Measurements from ENCODE around the gene NALCN.

NALCN gene

DNA sequence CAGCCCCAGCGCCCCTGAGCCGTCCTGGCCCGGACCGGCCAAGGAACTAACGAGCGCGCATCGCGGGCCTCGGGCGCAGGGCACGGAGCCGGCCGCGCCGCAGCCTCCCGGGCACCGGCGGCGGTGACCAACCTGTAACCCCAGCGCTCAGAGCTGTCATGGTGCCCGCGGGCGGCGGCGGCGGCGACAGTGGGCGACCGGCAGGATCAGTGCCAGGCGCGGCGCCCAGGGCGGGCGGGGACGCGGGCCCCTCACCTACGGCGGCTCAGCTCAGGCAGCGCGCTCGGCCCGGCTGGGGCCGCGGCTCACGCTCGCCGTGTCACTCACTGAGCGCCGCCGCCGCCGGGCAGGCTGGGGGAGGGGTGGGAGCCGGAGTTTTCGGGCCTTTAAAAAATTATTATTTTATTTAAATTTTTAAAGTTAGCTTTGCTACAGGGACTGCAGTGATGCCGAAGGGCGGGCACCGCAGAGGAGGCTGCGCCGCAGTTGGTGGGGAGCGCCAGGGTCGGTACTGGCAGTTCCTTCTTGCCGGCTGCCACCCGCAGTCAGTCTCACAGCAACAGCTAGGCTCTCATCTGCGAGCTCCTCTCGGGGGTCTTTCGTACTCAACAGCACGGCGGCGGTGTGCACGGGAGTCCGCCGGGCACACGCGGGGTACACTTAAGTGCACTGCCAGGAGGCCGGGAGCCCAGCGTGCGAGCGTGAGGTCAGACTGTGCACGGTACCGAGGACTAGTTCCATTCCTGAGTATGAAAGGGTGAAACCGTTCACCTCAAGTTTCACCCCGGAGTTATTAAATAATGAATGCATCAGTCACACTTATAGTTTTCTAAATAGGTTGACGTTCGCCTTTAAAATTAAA is at the start of gene NALCN:
NALCN (minus strand) TSS at position 328 of the 862 bp plus-strand sequence. CDS start 17,382 bp downstream, outside the sequence.
- DNase-seq, result no peak

DNA sequence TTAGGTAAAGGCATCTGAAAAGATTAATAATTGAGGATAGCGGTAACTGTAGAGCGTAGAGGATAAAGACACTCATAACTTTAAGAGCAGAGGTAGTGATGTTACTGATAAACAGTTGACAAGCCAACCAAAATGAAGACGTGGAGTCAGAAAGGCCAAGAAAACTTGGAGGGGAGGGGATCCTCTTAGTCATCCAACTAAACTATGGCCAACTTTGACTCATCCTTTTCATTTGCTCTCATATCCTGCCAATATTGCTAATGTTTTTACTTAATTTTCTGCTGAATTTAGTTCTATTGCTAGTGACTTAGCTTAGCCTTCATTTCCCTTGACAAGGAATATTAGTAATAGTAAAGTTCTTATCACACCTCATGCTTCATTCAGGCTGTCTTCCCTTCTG is 49.6 kb upstream of the NALCN start:
- DNase-seq, result no peak

DNA sequence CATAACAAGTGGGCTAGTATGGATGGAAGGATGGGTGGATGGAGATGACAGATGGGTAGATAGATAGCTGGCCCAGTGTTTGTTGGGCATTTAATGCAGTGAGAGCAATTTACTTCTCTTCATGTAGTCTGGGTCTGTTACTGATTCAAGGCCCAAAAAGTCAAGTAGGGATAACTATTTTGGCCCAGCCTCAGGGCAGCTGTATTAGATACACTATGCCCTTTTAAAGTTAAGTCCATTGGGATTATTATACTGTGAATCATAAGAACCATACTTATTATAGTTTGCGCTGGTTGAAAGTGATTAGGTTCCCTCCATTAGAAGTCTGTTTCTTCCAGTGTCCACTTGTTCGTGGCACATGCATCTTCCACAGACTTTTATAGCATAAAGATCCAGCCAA is 40.9 kb upstream of the NALCN start:
- no peak for DNase-seq

DNA sequence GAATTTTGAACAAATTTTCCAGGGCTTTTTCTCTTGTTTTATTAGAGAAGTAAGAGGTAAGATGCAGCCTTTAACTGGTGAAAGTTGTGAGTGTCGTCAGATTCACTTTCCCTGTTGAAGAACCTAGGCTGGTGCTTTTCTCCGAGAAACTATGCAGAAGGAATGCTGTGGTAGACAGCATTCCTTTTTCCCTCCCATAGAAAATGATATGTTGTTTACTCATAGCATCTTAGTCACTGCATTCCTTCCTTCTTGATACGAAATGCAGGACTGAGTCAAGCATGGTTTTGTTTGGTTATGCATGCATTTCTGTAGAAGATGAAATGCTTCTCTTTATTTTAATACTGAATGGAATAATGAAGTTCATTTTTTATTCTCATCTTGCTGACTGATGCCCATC is 39.6 kb upstream of the NALCN start:
- no peak for DNase-seq

DNA sequence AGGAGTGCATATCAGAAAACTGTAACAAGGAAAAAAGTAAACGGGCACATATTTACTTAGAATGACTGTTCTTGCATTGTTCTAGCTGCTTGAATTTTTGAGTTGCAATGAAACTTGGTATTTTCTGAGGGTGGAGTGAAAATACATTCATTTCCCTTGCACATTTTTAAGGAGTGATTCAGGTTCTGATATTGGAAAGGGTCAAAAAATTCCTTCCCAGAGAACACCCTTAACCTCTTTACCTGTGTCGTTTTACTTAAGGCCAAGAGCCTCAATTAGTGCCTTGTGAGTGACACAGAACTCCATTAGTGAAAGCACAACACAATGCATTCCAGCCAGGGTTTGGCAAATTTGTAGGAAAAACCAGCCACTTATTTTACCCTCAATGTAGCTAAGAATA is 38.5 kb upstream of the NALCN start:
- no peak for DNase-seq

DNA sequence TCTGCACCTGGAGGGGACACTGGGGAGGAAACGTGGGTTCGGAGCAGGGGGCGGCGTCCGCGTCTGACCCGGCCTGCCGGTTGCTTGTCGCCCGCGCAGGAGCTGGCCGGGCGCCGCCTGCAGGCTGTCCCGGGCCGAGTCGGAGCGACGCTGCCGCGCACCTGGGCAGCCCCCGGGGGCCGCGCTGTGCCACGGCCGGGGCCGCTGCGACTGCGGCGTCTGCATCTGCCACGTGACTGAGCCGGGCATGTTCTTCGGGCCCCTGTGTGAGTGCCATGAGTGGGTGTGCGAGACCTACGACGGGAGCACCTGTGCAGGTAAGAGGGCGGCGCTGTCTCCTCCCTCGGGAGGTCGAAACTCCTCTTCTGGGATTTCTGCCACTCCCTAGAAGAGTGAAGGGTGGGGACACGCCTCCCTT is 37.5 kb upstream of the NALCN start:
- DNase-seq, result no peak

DNA sequence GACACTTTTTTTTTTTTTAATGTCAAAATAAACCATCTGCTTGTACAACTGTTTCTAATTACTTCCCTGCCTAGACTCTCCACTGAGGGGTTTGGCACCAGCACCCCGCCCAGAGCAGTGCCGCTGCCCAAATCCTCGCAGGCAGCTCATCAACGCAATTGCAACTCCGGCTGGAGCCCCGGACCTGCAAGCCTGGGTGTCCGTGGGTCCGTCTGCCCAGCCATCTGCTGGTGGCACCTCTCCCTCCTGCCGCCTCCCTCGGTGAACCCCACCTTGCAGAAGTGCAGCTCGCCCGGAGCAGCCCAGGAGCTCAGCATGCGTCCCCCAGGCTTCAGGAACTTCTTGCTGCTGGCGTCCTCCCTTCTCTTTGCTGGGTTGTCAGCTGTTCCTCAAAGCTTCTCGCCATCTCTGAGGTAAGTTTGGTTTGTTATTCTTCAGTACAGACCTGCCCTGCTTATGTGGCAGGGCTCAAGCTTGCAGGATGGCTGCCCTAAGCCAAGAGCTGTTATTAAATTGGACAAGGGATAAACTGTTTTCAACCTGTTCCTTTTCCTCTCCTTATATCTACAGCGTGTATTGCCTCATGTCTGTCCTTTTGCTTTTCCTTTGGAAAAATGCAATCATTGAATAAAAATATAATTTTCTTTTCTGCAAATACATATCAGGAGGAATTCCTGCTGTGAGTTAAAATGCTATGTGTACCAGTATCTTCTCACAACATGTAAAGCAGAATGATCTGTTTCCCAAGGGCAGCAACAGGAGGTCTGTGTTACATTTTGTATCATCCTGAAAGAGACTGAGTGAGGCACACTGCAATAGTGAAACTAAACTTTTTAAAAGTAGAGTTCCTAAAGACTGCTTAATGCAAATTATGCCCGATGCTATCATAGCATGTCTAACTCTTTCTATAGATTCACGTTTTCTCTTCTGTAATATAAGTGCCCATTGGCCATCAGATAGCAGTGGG is 36.5 kb upstream of the NALCN start, which contains the start of gene ITGBL1:
ITGBL1 (plus strand) TSS at position 157 of the 967 bp plus-strand sequence; CDS start at position 316, 159 bp downstream.
- DNase-seq, result no peak

DNA sequence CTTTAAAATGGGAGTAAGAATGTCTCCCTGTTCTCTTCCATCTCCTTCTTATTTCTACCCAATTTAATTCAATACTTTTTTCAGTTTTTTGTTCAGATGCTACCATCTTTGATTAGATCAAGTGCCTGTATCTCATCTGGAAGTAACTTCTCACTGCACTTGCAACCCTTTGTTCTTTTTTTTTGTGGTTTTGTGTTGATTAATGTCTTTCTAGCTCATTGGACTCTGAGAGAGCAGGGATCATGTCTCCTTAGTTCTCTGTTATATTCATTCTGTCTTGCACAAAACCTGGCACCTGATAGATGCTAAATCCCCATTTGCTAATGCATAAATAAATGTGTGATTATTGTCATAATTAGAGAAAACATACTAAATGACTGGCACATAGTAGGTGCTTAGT is 35.3 kb upstream of the NALCN start:
- DNase-seq, result no peak

DNA sequence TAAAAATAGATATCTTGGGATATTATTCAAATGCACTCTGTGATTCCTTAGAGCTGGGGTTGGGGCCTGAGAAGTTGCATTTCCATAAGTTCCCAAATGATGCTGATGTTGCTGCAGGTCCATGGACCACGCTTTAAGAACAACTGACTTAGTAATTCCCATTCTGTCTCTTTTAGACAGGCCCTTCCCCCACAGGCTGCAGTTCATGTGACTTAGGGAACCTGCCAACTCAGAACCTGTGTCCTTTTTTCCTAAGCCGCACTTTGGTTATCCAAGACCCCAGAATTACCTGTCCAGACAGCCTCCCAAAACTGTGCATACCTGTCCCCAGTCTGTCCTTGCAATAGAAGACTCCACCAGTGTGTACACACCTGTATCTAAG is 34.4 kb upstream of the NALCN start:
- DNase-seq, result no peak

DNA sequence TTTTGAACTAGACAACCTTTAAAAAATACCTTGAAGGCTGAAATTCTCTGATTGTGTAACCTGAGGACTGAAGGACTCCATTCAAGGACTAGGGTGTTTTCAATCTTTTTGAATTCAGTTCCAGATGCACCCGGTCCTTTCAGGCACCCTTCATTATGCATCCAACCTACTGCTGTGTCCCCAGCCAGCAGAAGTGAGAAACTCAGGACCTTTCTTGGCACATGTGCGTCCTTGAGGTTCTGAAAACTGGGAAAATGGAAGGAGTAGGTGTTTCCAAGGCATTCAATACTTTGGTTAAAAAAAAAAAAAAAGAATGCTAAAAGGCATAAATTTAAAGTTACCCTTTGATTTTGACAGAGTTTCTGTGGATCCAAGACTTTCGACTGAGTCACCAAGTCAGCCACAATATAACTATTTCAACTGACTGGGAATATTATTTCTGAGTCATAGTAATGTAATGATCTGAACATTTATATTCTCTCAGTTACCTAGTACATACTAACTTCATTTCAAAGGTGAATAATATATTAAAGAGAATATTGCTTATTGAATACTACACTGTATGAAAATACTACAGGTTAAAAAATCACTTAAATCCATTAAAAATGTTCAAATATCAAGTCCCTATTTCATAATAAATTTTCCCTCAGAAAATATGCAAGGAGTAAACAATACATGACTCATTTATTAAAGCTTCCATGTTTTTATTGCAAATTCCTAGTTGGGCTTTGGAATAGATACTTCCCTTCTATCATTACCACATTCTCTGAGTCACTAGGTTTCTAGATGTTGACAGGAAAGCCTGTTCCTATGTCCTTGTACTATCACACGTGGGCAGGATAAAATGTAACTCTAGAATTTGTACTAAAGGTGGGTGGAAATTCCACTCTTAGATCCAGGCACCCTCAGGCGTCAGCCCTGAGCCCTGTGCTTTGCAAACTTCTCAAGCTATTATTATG is 33.8 kb upstream of the NALCN start:
- DNase-seq, result no peak

DNA sequence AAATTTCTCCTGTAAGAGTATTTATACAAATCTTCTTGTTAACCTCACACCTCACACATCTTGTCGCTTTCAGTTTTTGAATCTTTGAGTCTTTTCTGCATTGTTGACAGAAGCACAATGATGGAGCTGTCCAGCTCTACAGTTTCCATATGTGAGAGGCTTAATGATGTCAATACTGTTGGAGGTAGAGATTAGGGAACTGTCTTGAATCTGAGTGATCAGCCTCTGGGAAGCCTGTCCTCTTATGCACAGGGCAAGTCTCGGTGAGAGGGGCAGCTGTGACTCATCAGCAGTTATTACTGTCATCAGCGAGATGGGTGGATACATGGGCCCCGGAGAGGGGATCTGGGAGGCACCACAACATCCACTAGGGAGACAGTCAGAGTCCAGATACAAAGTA is 31.5 kb upstream of the NALCN start:
- no peak for DNase-seq

DNA sequence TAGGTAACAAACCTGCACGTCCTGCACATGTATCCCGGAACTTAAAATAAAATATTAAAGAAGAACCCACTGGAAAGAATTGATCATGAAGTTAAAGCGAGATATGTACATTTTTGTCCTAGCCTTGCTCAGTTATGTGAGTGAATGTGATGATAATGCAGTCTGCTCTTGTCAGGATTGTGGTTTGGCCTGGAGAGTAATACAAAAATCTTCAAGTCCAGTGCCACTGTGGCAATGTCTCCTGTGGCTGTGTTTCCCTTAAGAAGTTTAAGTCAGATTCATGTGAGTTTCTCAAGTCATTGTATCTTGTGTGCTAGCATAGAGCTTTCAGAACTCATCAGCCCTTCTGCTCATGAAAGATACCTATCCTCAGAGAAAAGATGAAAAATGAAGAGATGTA is 18.2 kb upstream of the NALCN start:
- DNase-seq, result no peak

DNA sequence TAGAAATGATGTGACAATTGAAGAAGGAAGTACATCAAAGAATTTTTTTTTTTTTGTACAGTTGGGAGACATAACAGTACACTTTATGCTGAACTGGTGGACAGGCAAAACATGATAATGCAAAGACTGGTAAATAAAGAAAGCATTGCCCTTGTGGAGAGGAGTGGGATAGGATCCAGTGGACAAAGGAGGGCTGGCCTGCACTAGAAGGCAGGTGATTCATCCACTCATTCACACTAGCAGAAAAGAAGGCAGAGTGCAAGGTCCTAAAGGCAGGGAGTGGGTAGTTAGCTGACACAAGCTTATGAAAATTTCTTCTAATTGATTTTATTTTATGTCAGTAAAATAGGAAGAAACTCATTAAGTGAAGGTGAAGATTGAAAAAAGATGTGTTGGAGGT is 17.6 kb upstream of the NALCN start:
- no peak for DNase-seq

DNA sequence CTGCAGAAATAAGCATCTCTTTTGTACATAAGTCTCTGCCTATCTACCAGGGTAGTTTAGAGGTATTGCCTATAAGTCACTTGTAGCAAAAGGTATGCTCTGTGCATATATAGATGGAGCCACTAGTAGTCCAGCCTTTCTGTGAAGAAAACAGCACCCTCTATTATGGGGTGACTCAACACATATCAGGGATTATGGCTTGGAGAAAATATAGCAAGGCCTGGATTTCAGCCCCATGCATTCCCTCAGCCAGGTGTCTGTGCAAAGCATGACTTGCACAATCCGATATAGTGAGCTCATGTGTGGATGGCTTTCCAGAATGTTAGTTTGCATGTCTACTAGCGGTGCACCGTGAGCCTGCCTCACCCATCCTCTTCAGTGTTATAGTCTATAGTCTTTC is 13.4 kb upstream of the NALCN start:
- no peak for DNase-seq

DNA sequence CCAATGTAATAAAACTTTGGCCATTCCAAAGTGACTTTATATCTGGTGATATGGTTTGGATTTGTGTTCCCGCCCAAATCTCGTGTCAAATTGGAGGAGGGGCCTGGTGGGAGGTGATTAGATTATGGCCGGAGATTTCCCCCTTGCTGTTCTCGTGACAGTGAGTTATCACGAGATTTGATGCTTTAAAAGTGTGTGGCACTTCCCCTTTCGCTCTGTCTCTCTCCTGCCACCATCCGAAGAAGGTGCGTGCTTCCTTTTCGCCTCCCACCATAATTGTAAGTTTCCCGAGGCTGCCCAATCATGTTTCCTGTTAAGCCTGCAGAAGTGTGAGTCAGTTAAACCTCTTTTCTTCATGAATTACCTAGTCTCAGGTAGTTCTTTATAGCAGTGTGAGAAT is 9.3 kb upstream of the NALCN start:
- no peak for DNase-seq

DNA sequence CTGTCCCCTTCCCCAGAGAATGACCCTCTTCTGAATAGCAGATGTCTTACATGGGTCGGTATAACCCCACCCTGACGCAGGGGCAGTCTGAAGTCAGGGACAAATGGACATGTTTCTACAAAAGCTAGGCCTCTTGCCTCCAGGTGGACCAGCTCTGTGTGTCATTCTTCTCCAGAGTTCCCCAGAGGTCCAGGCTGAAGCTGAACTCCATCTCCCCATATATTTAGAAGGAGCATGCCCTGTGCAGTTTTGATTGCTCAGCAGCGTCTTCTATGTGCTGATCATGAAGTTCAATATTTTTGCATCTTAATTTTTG is 8.8 kb upstream of the NALCN start:
- DNase-seq, result no peak

DNA sequence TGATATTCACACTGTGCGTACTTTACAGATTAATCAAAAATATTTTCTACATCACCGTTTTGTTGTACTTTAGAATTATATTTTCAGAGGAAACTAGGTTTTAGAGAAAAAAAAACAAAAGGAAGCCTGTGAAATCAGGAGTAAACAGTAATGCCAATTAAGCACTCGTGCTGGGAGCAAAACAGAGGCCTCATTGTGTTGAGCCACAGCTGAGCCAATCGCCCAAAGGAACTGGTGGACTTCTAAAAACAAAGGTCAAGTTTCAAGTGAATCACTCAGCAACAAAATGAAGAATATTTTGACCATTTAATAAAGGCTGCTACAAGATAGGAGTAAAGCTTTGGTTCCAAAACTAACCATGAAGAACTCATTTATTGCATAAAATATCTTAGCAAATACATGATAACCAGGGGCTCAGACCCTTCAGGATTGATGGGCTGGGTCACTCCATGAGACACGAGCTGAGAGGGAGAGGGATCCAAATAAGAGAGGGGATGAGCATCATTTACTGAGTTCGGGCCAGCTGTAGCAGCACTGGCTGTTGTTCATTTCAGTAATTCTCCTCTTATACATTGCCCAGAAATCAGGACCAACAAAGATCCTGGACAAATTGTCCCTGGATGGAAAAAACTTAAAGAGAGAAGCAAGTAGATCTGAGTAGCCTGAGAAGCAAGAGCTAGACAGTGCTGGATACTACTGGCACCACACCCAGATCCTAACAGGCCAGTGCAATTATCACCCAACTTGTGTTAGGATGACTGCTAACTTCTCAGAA is 8.3 kb upstream of the NALCN start:
- DNase-seq, result no peak

DNA sequence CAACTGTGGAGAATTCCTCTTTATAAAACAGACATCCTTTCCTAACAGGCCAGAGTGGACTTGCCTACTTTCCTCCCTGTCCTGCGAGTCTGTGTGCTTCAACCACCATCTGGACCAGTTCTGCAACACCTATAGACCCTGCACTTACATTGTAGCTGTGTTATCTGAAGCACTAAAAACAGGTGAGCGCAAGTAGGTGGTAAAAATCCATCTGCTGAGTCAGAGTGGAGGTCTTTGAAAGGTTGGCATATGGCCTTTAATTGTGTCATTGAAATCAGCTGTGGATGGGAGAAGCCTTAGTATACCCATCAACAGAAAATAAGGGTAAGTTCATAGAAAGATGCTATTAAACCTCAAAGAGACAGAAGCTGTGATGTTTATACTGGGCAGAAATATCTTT is 7.6 kb upstream of the NALCN start:
- no peak for DNase-seq

DNA sequence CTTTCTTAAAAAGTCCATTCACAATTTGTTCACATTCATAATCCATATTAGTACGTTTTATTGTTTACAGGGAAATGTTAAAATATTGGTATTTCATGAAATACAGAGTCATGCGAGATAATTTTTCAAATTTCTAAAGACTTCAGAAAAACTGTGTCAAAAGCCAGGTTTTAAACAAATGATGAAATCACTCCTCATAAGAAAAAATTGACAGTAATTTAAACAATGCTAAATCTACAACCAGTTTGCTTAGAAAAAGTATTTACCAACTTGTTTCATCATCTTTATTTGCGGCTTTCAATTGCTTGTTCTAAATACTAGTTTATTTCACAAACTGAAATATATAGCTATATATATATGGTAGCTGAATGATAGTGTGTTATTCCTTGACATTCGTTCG is 1.2 kb upstream of the NALCN start:
- no peak for DNase-seq

DNA sequence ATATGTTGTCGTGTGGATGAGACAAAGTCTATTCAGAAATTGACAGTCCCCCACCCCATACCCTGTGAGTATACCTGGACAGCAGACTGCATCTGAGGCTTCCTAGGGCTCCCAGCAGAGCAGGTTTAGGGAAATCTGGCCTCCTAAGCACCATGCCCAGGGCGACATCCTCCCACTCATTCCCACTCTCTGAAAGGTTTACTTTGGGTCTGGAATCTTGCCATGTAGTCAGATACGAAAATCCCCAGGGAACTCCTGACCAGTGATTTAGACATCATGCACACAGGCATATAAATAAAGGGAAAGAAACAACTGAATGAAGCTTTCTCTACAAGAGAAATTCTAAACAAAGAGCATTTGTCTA is 717 bp upstream of the NALCN start:
- DNase-seq, result no peak

DNA sequence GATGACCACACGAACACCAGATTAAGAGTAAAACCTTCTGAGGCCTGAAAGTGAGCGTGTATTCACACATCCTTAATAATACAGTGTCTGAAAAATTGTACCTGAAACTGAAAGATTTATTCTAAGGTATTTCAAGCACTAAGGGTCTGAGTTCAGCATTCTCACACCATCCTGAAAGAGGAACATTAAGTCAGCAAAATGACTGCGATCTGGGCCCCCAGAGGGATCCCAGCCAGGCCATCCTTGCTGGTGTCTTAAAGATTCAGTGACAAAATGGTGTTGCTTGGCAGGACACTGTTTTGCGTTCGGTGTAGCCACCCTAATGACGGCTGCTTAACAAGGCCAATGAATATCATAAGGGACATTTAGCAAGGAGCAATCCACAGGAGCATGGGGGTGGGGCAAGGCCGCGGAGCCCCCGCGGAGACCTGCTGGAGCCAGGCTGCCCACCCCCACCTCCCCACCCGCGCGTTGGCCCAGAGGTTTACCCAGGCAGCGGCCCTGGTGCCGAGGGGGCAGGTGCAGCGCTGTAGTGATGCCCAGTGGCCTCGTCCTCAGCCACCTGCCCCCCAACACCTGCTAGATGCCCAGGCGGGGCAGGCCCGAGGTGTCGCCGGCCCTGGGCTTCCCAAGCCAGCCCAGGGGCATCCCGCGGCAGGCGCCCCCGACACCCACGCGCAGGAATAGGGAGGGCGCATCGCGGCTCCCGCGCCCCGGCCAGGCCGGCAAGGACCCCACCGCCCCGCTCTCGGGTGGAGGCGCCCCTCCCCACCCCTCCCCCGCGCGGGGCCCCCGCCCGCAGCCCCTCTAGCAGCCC is 742 bp downstream of the NALCN start:
- DNase-seq, result no peak

Measured in bone marrow (tissue), 2 donors.